ENCODE data around the gene VARS2. TPM values are rescaled to one million over a fixed set of nuclear protein-coding genes. Genes with fewer than 3 reads are reported as not detected.
"Not testable (repeated sequence)": the region's sequence is repeated elsewhere in the genome, so short reads cannot be mapped to it uniquely, and the experiment has no call there.

Gene VARS2
- polyA plus RNA-seq, 1 experiment = 16.1 TPM

DNA sequence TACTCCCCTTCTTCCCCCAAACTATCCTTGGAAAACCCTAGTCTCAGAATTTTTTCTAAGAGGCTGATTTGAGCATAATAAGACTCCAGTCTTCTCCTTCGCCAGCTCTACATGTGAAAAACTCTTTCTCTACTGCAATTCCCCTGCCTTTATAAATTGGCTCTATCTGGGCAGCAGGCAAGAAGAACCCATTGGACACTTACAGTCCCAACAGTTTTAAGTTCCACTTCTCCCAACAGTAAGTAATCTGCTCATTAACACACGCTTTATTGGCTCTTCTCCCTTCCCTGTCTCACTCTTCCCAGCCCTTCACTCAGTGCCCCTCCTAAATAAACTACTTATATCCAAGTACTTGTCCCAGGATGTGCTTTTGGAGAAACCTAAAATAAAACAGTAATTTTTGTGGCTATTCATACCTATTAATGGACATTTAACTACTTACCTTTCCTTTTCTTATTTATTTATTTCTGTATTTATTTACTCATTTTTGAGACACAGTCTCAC is 40.8 kb upstream of the VARS2 start:
- TF ChIP-seq, protein P1, sequence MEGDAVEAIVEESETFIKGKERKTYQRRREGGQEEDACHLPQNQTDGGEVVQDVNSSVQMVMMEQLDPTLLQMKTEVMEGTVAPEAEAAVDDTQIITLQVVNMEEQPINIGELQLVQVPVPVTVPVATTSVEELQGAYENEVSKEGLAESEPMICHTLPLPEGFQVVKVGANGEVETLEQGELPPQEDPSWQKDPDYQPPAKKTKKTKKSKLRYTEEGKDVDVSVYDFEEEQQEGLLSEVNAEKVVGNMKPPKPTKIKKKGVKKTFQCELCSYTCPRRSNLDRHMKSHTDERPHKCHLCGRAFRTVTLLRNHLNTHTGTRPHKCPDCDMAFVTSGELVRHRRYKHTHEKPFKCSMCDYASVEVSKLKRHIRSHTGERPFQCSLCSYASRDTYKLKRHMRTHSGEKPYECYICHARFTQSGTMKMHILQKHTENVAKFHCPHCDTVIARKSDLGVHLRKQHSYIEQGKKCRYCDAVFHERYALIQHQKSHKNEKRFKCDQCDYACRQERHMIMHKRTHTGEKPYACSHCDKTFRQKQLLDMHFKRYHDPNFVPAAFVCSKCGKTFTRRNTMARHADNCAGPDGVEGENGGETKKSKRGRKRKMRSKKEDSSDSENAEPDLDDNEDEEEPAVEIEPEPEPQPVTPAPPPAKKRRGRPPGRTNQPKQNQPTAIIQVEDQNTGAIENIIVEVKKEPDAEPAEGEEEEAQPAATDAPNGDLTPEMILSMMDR (IDR thresholded peaks at IDR 0.05; ENCODE audit: insufficient read depth, low read depth, low read length) = no peak
- DNase-seq (ENCODE audit: low read depth) = no peak
- Histone ChIP-seq H3K27me3 (ENCODE audit: control insufficient read depth, insufficient read depth, low read length) (no peaks in the 10 kb centered on the region), H3K4me3 (ENCODE audit: low read depth, low read length) (no peak overlapping the region), H3K36me3 (ENCODE audit: control insufficient read depth, insufficient read depth, low read length) (no peaks in the 10 kb centered on the region)
- ChIA-PET POLR2A (no interaction called here), CTCF (interaction anchor here (0.7 to 1.5 kb wide), 3 partner anchors 8 to 200 kb away, joined by 3 to 4 read pairs (median 3); no protein-coding TSS in a partner anchor)

DNA sequence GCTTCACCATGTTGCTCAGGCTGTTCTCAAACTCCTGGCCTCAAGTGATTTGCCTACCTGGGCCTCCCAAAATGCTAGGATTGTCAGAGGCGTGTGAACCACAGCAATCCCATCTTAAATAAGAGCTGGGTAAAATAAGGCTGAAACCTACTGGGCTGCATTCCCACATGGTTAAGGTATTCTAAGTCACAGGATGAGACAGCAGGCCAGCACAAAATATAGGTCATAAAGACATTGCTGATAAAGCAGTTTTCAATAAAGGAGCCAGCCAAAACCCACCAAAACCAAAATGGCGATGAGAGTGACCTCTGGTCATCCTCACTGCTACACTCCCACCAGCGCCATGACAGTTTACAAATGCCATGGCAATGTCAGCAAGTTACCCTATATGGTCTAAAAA is 40.2 kb upstream of the VARS2 start:
- H3K27me3 ChIP-seq (ENCODE audit: control insufficient read depth, insufficient read depth, low read length); H3K4me3 ChIP-seq (ENCODE audit: low read depth, low read length); H3K36me3 ChIP-seq (ENCODE audit: control insufficient read depth, insufficient read depth, low read length); DNase-seq (ENCODE audit: low read depth); POLR2A ChIA-PET: not testable (repeated sequence)
- CTCF ChIA-PET = interaction anchor here (0.7 to 1.5 kb wide), 2 partner anchors 17 to 45 kb away, joined by 3 to 4 read pairs; no protein-coding TSS in a partner anchor

DNA sequence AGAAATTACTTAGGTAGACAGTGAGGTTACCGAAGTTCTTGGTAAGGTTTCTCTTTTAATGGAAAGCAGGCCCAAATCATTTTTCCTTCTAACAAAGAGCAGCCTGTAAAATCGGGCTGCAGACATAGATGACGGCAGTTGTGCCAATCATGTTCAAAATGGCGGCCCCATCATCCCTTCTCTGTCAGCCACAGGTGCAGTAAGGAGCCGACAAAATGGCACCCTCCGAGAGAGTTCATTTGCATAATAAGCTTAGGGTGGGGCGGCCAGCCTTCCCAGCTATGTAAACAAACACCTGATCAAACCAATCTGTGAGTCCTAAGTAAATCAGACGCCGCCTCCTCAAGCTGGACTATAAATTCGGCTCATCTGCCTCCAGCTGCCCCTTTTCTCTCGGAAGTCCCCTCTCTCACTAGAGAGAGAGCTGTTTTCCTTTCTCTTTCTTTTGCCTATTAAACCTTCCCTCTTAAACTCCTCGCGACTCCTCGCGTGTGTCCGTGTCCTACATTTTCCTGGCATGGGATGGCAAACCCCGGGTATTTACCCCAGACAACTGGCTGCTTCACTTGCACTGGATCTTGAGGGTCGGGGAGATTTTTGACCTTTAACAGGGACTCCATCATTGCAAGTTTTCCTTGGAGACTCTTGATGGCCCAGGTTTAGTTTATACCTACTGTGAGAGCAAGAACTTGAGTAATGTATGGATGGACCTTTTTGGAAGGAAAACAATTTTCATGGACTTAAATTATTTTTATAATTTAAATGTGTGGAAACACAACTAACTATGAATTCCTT is 38.6 kb upstream of the VARS2 start:
- POLR2A ChIA-PET = no interaction called here
- TF ChIP-seq, protein P1 (IDR thresholded peaks at IDR 0.05; ENCODE audit: insufficient read depth, low read depth, low read length) = no peak
- no peaks in the 10 kb centered on the region for H3K36me3 ChIP-seq (ENCODE audit: control insufficient read depth, insufficient read depth, low read length)
- no peaks in the 10 kb centered on the region for H3K27me3 ChIP-seq (ENCODE audit: control insufficient read depth, insufficient read depth, low read length)
- DNase-seq (ENCODE audit: low read depth) = no peak
- CTCF ChIA-PET = interaction anchor here (5.3 to 12.0 kb wide), 2 partner anchors 31 to 50 kb away, joined by 26 to 274 read pairs; no protein-coding TSS in a partner anchor
- H3K4me3 ChIP-seq (ENCODE audit: low read depth, low read length) = no peak overlapping the region

DNA sequence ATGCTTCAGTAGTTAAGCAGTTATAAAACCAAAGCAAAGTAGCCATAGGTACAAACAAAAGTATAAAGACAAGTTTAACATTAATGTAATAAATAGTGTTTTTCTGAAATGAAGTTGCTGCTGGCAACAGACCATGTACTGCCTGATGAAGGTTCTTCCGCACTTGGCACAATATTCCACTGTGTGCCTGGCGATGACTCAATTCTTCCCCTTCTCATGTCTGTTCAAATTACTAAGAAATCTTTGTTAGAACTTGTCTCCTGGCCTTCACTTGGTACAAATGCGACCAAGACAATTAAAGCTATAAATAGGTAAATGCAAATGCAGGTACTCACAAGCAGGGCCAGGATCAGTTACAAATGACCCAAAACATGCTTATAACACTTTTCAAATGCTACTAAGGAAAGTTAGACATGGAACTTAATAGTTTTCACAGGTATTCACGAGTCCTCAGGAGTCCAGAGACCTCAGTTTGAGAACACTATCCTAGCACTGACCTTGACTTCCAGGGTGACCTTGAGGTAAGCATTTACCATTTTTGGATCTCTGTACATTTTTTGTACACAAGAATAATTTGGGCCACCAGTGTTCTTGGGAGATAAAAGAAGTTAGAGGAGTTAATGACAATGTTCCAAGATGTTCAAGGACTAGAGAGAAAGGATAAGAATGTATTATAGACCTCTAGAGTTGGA is 37.9 kb upstream of the VARS2 start:
- POLR2A ChIA-PET = no interaction called here
- no peak overlapping the region for H3K4me3 ChIP-seq (ENCODE audit: low read depth, low read length)
- H3K36me3 ChIP-seq (ENCODE audit: control insufficient read depth, insufficient read depth, low read length) = no peaks in the 10 kb centered on the region
- no peak for DNase-seq (ENCODE audit: low read depth)
- CTCF ChIA-PET = interaction anchor here (0.6 to 12.0 kb wide), 10 partner anchors 8 to 197 kb away, joined by 3 to 274 read pairs (median 6); partner anchors contain the start of gene VARS2
- TF ChIP-seq, protein P1 (IDR thresholded peaks at IDR 0.05; ENCODE audit: insufficient read depth, low read depth, low read length) = no peak
- no peaks in the 10 kb centered on the region for H3K27me3 ChIP-seq (ENCODE audit: control insufficient read depth, insufficient read depth, low read length)

DNA sequence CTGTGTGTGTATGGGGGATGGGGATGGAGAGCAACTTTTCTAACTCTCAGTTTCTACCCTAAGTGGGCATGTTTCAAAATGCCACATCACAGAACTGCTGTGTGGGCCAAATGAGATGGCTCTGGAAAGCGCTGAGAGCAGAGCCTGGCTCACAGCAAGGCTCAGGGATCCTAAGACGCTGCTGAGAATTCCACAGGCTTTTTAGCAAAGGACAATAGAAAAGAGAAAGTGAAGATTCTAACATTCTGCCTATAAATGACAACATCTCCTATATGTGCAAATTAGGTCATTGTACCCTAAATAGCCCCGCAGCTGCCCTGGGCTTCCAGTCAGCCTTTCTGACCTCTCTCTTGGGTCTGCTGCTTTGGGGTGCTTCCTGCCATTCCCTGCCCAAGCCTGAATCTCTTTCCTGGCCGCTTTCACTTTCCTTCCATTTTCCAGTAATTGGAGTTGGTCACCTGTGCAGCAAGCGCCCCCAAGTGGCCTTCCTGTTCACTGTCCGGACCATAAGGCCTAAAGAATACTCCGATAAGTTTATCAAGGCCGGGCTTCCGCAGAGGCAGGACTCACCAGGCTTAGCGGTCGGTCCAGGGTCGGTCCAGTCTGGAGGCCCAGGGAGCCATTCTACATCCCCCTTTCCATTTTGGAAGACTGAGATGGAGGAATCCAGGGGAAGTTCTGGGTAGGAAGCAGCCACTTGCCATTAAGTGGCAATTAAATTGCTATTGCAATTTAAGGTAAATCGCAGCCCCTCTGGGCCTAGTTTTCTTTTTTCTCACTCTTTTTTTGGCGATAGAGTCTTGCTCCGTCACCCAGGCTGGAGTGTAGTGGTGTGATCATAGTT is 36.4 kb upstream of the VARS2 start:
- H3K27me3 ChIP-seq (ENCODE audit: control insufficient read depth, insufficient read depth, low read length) = no peaks in the 10 kb centered on the region
- ChIA-PET POLR2A (no interaction called here), CTCF (interaction anchor here (0.6 to 12.0 kb wide), 25 partner anchors 10 to 202 kb away, joined by 3 to 274 read pairs (median 5); partner anchors contain the start of gene VARS2)
- peak; percentile 34 for DNase-seq (ENCODE audit: low read depth)
- peak overlapping the region; percentile 12; the same call in 1 of the 2 replicates for H3K4me3 ChIP-seq (ENCODE audit: low read depth, low read length)
- TF ChIP-seq, protein P1 (IDR thresholded peaks at IDR 0.05; ENCODE audit: insufficient read depth, low read depth, low read length) = peak; percentile 91
- no peaks in the 10 kb centered on the region for H3K36me3 ChIP-seq (ENCODE audit: control insufficient read depth, insufficient read depth, low read length)
